WERI-Rb-1 (cell line): ENCODE data around the gene POGLUT2.
A peak's percentile ranks its signal among the peaks of the same experiment; 100 is the strongest.

Experiments used
- DNase-seq: peaks from one replicate; pipeline ENCODE4 v3.0.0-alpha.2; 2020
- H3K27ac ChIP-seq: fragments of 250-450 bp; sonication (Bioruptor Pico); 2 replicates; pipeline ENCODE4 v1.5.1; 2020; ENCODE audit warnings: mild to moderate bottlenecking, moderate library complexity
- H3K27me3 ChIP-seq: fragments of 250-450 bp; sonication (Bioruptor Pico); 2 replicates; pipeline ENCODE4 v1.5.1; 2021; ENCODE audit warnings: mild to moderate bottlenecking, low read depth, moderate library complexity; ENCODE audit not compliant: insufficient read depth, severe bottlenecking
- H3K36me3 ChIP-seq: fragments of 250-450 bp; sonication (Bioruptor Pico); 2 replicates; pipeline ENCODE4 v1.5.1; 2020; ENCODE audit warnings: mild to moderate bottlenecking, moderate library complexity
- H3K4me3 ChIP-seq: 2 replicates; pipeline ENCODE4 v1.5.1; 2011; ENCODE audit warnings: low read depth, mild to moderate bottlenecking, control low read depth, low read length
- H3K9me3 ChIP-seq: fragments of 250-450 bp; sonication (Bioruptor Pico); 2 replicates; pipeline ENCODE4 v1.5.1; 2021; ENCODE audit warnings: mild to moderate bottlenecking, moderate library complexity; ENCODE audit not compliant: severe bottlenecking
- CTCF ChIP-seq: IDR thresholded peaks from 2 replicates; pipeline ENCODE4 v1.5.1; 2011; ENCODE audit warnings: low read depth, mild to moderate bottlenecking, control low read depth, inconsistent platforms, low read length

Gene POGLUT2

GRCh38 chr13:102845289-102845629 lies 46.5 kb upstream of the POGLUT2 start:
- Histone ChIP-seq H3K9me3 (no peaks in the 10 kb centered on the region), H3K27me3 (no peaks in the 10 kb centered on the region), H3K4me3 (peak overlapping the region; percentile 94), H3K27ac (peak overlapping the region; percentile 87), H3K36me3 (peaks cover 11% of the 10 kb centered on the region)
- DNase-seq = no peak
- no peak for TF ChIP-seq CTCF

GRCh38 chr13:102839462-102839861 lies 40.7 kb upstream of the POGLUT2 start:
- no peak for DNase-seq
- Histone ChIP-seq H3K27me3 (no peaks in the 10 kb centered on the region), H3K27ac (no peak overlapping the region), H3K4me3 (no peak overlapping the region), H3K9me3 (no peaks in the 10 kb centered on the region), H3K36me3 (peaks cover 57% of the 10 kb centered on the region)
- no peak for TF ChIP-seq CTCF

GRCh38 chr13:102838982-102839381 lies 40.2 kb upstream of the POGLUT2 start:
- H3K36me3 ChIP-seq = peaks cover 59% of the 10 kb centered on the region
- H3K27me3 ChIP-seq = no peaks in the 10 kb centered on the region
- no peak for DNase-seq
- H3K9me3 ChIP-seq = no peaks in the 10 kb centered on the region
- no peak overlapping the region for H3K27ac ChIP-seq
- TF ChIP-seq CTCF = no peak
- no peak overlapping the region for H3K4me3 ChIP-seq

GRCh38 chr13:102838273-102838672 lies 39.5 kb upstream of the POGLUT2 start:
- Histone ChIP-seq H3K9me3 (no peaks in the 10 kb centered on the region), H3K36me3 (peaks cover 59% of the 10 kb centered on the region), H3K4me3 (no peak overlapping the region), H3K27ac (no peak overlapping the region), H3K27me3 (no peaks in the 10 kb centered on the region)
- no peak for TF ChIP-seq CTCF
- DNase-seq = no peak

GRCh38 chr13:102836471-102836870 lies 37.7 kb upstream of the POGLUT2 start:
- H3K36me3 ChIP-seq = peaks cover 67% of the 10 kb centered on the region
- H3K27ac ChIP-seq = no peak overlapping the region
- no peak overlapping the region for H3K4me3 ChIP-seq
- H3K9me3 ChIP-seq = no peaks in the 10 kb centered on the region
- DNase-seq = no peak
- H3K27me3 ChIP-seq = no peaks in the 10 kb centered on the region
- no peak for TF ChIP-seq CTCF

- Histone ChIP-seq H3K36me3 (peaks cover 52% of the 10 kb centered on the region), H3K4me3 (no peak overlapping the region), H3K27me3 (no peaks in the 10 kb centered on the region), H3K9me3 (no peaks in the 10 kb centered on the region), H3K27ac (no peak overlapping the region)
- no peak for TF ChIP-seq CTCF
- DNase-seq = no peak
Observed at GRCh38 chr13:102830646-102831045, 31.9 kb upstream of the POGLUT2 start.
